ENCODE measurements around the gene CAMTA2. TPM values are rescaled to one million over a fixed set of nuclear protein-coding genes. Genes with fewer than 3 reads are reported as not detected.
A peak's percentile ranks its signal among the peaks of the same experiment; 100 is the strongest.
"Not testable (repeated sequence)": the region's sequence is repeated elsewhere in the genome, so short reads cannot be mapped to it uniquely, and the experiment has no call there.

The CAMTA2 gene
- total RNA-seq, 2 donors from 2014 or later, result 13.6 to 24.8 TPM

DNA sequence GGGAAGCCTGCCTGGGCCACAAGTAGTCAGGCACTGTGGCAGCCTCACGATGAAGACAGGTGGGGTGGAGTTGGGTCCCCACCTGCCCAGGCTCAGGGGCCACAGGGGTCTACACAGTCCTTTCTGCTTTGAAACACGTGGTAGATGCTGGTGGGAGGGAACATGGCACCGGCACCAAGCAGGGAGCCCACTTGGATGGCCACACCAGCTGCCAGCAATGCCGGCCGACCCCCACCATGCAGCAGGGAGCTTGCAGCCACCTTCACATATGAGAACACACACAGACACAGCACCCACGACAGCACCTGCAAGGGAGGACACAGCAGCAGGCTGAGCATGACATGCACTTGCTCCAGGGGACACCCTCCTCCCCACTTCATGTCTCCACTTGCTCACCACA, 45.4 kb upstream of the CAMTA2 start:
- H3K4me1 ChIP-seq (ENCODE audit: control insufficient read depth, insufficient read depth, low read length), result no peaks in the 10 kb centered on the region
- H3K9me3 ChIP-seq (ENCODE audit: control insufficient read depth, low read length), result no peaks in the 10 kb centered on the region
- H3K27me3 ChIP-seq (ENCODE audit: control insufficient read depth, insufficient read depth, low read length, poor library complexity, severe bottlenecking), result no peaks in the 10 kb centered on the region
- H3K27ac ChIP-seq (ENCODE audit: low read depth, low read length), result no peak overlapping the region
- peaks cover 61% of the 10 kb centered on the region for H3K27me3 Mint-ChIP-seq (ENCODE audit: insufficient read depth)
- DNase-seq, result no peak
- H3K4me1 Mint-ChIP-seq, result no peaks in the 10 kb centered on the region
- no peaks in the 10 kb centered on the region for H3K36me3 ChIP-seq (ENCODE audit: control insufficient read depth, insufficient read depth, low read length)
- H3K27ac Mint-ChIP-seq, result no peak overlapping the region
- H3K4me3 Mint-ChIP-seq, result no peak overlapping the region
- TF ChIP-seq, protein P1, sequence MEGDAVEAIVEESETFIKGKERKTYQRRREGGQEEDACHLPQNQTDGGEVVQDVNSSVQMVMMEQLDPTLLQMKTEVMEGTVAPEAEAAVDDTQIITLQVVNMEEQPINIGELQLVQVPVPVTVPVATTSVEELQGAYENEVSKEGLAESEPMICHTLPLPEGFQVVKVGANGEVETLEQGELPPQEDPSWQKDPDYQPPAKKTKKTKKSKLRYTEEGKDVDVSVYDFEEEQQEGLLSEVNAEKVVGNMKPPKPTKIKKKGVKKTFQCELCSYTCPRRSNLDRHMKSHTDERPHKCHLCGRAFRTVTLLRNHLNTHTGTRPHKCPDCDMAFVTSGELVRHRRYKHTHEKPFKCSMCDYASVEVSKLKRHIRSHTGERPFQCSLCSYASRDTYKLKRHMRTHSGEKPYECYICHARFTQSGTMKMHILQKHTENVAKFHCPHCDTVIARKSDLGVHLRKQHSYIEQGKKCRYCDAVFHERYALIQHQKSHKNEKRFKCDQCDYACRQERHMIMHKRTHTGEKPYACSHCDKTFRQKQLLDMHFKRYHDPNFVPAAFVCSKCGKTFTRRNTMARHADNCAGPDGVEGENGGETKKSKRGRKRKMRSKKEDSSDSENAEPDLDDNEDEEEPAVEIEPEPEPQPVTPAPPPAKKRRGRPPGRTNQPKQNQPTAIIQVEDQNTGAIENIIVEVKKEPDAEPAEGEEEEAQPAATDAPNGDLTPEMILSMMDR (conservative IDR thresholded peaks at IDR 0.05), result no peak
- no peaks in the 10 kb centered on the region for H3K36me3 Mint-ChIP-seq (ENCODE audit: low read depth)
- no peaks in the 10 kb centered on the region for H3K9me3 Mint-ChIP-seq
- no peak overlapping the region for H3K4me3 ChIP-seq (ENCODE audit: low read length)
- WGBS, 2 experiments (ENCODE audit: insufficient coverage in 1 of 2, insufficient read length in 1 of 2), result 85 to 100% methylated on average over 3 to 6 of the region's 6 CpGs
- no peak overlapping the region for H3K9ac ChIP-seq (ENCODE audit: extremely low read depth, low read length, poor library complexity, severe bottlenecking)

DNA sequence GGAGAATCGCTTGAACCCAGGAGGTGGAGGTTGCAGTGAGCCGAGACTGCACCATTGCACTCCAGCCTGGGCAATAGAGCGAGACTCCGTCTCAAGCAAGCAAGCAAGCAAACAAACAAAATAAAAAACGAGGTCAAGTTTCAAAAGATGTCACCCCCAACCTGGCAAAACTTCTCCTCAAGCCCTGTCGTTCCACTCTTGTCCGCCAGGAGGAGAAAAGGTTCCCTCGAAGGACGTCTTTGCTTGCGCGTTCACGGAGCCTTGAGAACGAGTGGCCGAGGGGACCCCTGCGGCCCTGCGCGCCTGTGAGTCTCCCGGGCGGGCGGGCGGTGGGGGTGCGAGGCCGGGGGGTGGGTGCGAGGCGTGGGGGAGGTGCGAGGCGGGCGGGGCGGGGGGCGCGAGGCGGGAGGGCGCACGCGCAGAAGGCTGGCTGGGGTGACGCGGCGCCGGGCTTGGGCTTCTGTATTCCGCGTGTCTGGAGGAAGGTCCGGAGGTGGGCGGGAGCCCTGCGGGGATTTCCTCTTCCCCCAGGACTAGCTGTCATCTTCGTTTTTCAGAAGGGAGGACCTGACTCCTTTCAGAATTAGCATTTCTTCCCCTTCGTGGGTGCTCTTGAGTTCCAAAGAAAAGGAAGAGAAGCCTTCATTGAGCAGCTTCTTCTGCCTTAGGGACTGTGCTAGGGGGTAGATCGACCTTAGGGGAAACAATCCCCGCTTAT, 44.0 kb upstream of the CAMTA2 start:
- Histone ChIP-seq H3K9ac (ENCODE audit: extremely low read depth, low read length, poor library complexity, severe bottlenecking) (no peak overlapping the region), H3K9me3 (ENCODE audit: control insufficient read depth, low read length) (no peaks in the 10 kb centered on the region), H3K27me3 (ENCODE audit: control insufficient read depth, insufficient read depth, low read length, poor library complexity, severe bottlenecking) (no peaks in the 10 kb centered on the region), H3K4me3 (ENCODE audit: low read length) (peak overlapping the region; percentile 65), H3K27ac (ENCODE audit: low read depth, low read length) (no peak overlapping the region), H3K4me1 (ENCODE audit: control insufficient read depth, insufficient read depth, low read length) (no peaks in the 10 kb centered on the region), H3K36me3 (ENCODE audit: control insufficient read depth, insufficient read depth, low read length) (no peaks in the 10 kb centered on the region)
- Mint-ChIP-seq H3K4me3 (peak overlapping the region; percentile 49), H3K36me3 (ENCODE audit: low read depth) (no peaks in the 10 kb centered on the region), H3K27me3 (ENCODE audit: insufficient read depth) (peaks cover 55% of the 10 kb centered on the region), H3K27ac (no peak overlapping the region), H3K9me3 (no peaks in the 10 kb centered on the region), H3K4me1 (no peaks in the 10 kb centered on the region)
- 9 to 24% methylated on average over 9 to 37 of the region's 48 CpGs for WGBS, 2 experiments (ENCODE audit: insufficient coverage in 1 of 2, insufficient read length in 1 of 2)
- TF ChIP-seq, protein P1 (conservative IDR thresholded peaks at IDR 0.05), result peak; percentile 79
- DNase-seq, result peak; percentile 96

DNA sequence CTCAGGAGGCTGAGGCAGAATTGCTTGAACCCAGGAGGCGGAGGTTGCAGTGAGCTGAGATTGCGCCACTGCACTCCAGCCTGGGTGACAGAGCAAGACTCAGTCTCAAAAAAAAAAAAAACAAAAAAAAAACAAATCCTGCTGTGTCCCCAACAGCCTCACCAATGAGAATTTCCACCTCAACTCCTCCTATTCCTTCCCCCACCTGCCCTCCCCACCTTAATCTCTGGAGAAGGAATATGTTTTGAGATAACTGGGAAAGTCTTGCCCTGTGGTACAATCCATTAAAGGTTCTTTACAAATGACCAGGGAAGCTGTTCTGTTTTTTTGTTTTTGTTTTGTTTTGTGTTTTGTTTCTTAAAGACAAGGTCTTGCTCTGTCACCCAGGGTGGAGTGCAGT, 42.7 kb upstream of the CAMTA2 start:
- H3K4me1 ChIP-seq (ENCODE audit: control insufficient read depth, insufficient read depth, low read length); H3K36me3 Mint-ChIP-seq (ENCODE audit: low read depth); H3K27ac Mint-ChIP-seq; H3K4me3 Mint-ChIP-seq; H3K27me3 ChIP-seq (ENCODE audit: control insufficient read depth, insufficient read depth, low read length, poor library complexity, severe bottlenecking); H3K27ac ChIP-seq (ENCODE audit: low read depth, low read length); H3K9me3 ChIP-seq (ENCODE audit: control insufficient read depth, low read length); H3K4me1 Mint-ChIP-seq; H3K9me3 Mint-ChIP-seq; H3K4me3 ChIP-seq (ENCODE audit: low read length); DNase-seq; H3K36me3 ChIP-seq (ENCODE audit: control insufficient read depth, insufficient read depth, low read length); H3K9ac ChIP-seq (ENCODE audit: extremely low read depth, low read length, poor library complexity, severe bottlenecking): not testable (repeated sequence)
- H3K27me3 Mint-ChIP-seq (ENCODE audit: insufficient read depth), result peaks cover 51% of the 10 kb centered on the region
- 97% methylated on average over 2 of the region's 2 CpGs; no CpG with 5 or more reads in 1 of the 2 experiments for WGBS, 2 experiments (ENCODE audit: insufficient coverage in 1 of 2, insufficient read length in 1 of 2)
